H9 (cell line): ENCODE measurements around the gene DLK1. TPM values are rescaled to one million over a fixed set of nuclear protein-coding genes. Genes with fewer than 3 reads are reported as not detected.

Experiments used
- DNase-seq: peaks from one replicate; pipeline ENCODE4 v3.0.0-alpha.2; 2017
- H2AFZ ChIP-seq: one replicate; pipeline ENCODE4 v1.6.1; 2013; ENCODE audit warnings: mild to moderate bottlenecking, low read length, control low read depth, moderate library complexity
- H2AK5ac ChIP-seq: 2 replicates; pipeline ENCODE4 v1.6.1; 2013; ENCODE audit warnings: low read length, control low read depth, mixed read lengths; ENCODE audit not compliant: insufficient read length
- H2BK120ac ChIP-seq: one replicate; pipeline ENCODE4 v1.6.1; 2013; ENCODE audit warnings: low read depth, mild to moderate bottlenecking, low read length, control low read depth, inconsistent platforms; ENCODE audit not compliant: poor library complexity, severe bottlenecking
- H2BK12ac ChIP-seq: 2 replicates; pipeline ENCODE4 v1.6.1; 2013; ENCODE audit warnings: low read length, control low read depth, mixed read lengths, low read depth; ENCODE audit not compliant: insufficient read length
- H2BK15ac ChIP-seq: 2 replicates; pipeline ENCODE4 v1.6.1; 2013; ENCODE audit warnings: low read depth, low read length, control low read depth
- H2BK20ac ChIP-seq: one replicate; pipeline ENCODE4 v1.6.1; 2013; ENCODE audit warnings: low read depth, mild to moderate bottlenecking, low read length, control low read depth, inconsistent platforms; ENCODE audit not compliant: poor library complexity, severe bottlenecking
- H2BK5ac ChIP-seq: 2 replicates; pipeline ENCODE4 v1.6.1; 2013; ENCODE audit warnings: low read length, control low read depth, mixed read lengths; ENCODE audit not compliant: insufficient read length
- H3K14ac ChIP-seq: 2 replicates; pipeline ENCODE4 v1.6.1; 2013; ENCODE audit warnings: low read length, control low read depth; ENCODE audit not compliant: insufficient read depth
- H3K18ac ChIP-seq: 2 replicates; pipeline ENCODE4 v1.6.1; 2013; ENCODE audit warnings: low read depth, mild to moderate bottlenecking, mixed read lengths, low read length, control low read depth; ENCODE audit not compliant: insufficient read length
- H3K23ac ChIP-seq: 2 replicates; pipeline ENCODE4 v1.6.1; 2013; ENCODE audit warnings: low read length, control low read depth, mixed read lengths, low read depth; ENCODE audit not compliant: insufficient read length
- H3K23me2 ChIP-seq: 2 replicates; pipeline ENCODE4 v1.6.1; 2013; ENCODE audit warnings: low read depth, mild to moderate bottlenecking, mixed read lengths, low read length, control low read depth; ENCODE audit not compliant: insufficient read length, poor library complexity, severe bottlenecking
- H3K27ac ChIP-seq: 2 replicates; pipeline ENCODE4 v1.5.1; 2013; ENCODE audit warnings: low read length, control low read depth, mixed read lengths, low read depth; ENCODE audit not compliant: insufficient read length
- H3K27me3 ChIP-seq: 2 replicates; pipeline ENCODE4 v1.6.1; 2013; ENCODE audit warnings: low read length, control low read depth, inconsistent platforms; ENCODE audit not compliant: insufficient read depth
- H3K4ac ChIP-seq: 2 replicates; pipeline ENCODE4 v1.6.1; 2013; ENCODE audit warnings: low read depth, mild to moderate bottlenecking, control low read depth, inconsistent platforms, low read length, moderate library complexity
- H3K4me1 ChIP-seq: 2 replicates; pipeline ENCODE4 v1.6.1; 2013; ENCODE audit warnings: low read length, control low read depth, inconsistent platforms; ENCODE audit not compliant: insufficient read depth
- H3K4me2 ChIP-seq: 2 replicates; pipeline ENCODE4 v1.6.1; 2013; ENCODE audit warnings: low read length, control low read depth, mixed read lengths; ENCODE audit not compliant: insufficient read length, insufficient read depth
- H3K56ac ChIP-seq: 2 replicates; pipeline ENCODE4 v1.6.1; 2013; ENCODE audit warnings: low read depth, mild to moderate bottlenecking, mixed read lengths, low read length, control low read depth; ENCODE audit not compliant: insufficient read length
- H3K79me1 ChIP-seq: 2 replicates; pipeline ENCODE4 v1.6.1; 2013; ENCODE audit warnings: low read depth, mild to moderate bottlenecking, moderate library complexity, low read length, control low read depth, inconsistent platforms; ENCODE audit not compliant: insufficient read depth, poor library complexity, severe bottlenecking
- H3K79me2 ChIP-seq: 2 replicates; pipeline ENCODE4 v1.6.1; 2013; ENCODE audit warnings: low read length, control low read depth, inconsistent platforms; ENCODE audit not compliant: insufficient read depth
- H3K9ac ChIP-seq: 2 replicates; pipeline ENCODE4 v1.6.1; 2013; ENCODE audit warnings: low read length, control low read depth, mixed read lengths; ENCODE audit not compliant: insufficient read length; ENCODE audit errors: extremely low read depth
- H3K9me3 ChIP-seq: one replicate; pipeline ENCODE4 v1.6.1; 2013; ENCODE audit warnings: low read depth, low read length, inconsistent platforms; ENCODE audit not compliant: control insufficient read depth
- H3T11ph ChIP-seq: one replicate; pipeline ENCODE4 v1.6.1; 2013; ENCODE audit warnings: mild to moderate bottlenecking, low read length, control low read depth, inconsistent platforms
- H4K20me1 ChIP-seq: one replicate; pipeline ENCODE4 v1.6.1; 2013; ENCODE audit not compliant: control insufficient read depth, insufficient read length, insufficient read depth
- H4K5ac ChIP-seq: 2 replicates; pipeline ENCODE4 v1.6.1; 2013; ENCODE audit warnings: low read depth, mild to moderate bottlenecking, mixed read lengths, low read length, control low read depth; ENCODE audit not compliant: insufficient read length
- H4K8ac ChIP-seq: replicated peaks from 2 replicates; pipeline ENCODE4 v1.6.1; 2013; ENCODE audit warnings: low read length, control low read depth, mixed read lengths, low read depth; ENCODE audit not compliant: insufficient read length
- H4K91ac ChIP-seq: 2 replicates; pipeline ENCODE4 v1.6.1; 2013; ENCODE audit warnings: low read depth, mild to moderate bottlenecking, moderate library complexity, mixed read lengths, low read length, control low read depth; ENCODE audit not compliant: insufficient read length
- H3K27ac Mint-ChIP-seq, 3 experiments: 2 replicates in 2 of 3; 3 replicates in 1 of 3; pipeline ENCODE4 v1.8.0; 2020 to 2021; ENCODE audit warnings: mixed read lengths in 3 of 3, mild to moderate bottlenecking in 1 of 3, moderate library complexity in 1 of 3
- H3K27me3 Mint-ChIP-seq: 2 replicates; pipeline ENCODE4 v1.8.0; 2021; ENCODE audit warnings: low read depth, mild to moderate bottlenecking, moderate library complexity, mixed read lengths
- H3K36me3 Mint-ChIP-seq, 3 experiments: 2 replicates in 2 of 3; 3 replicates in 1 of 3; pipeline ENCODE4 v1.8.0; 2020 to 2021; ENCODE audit warnings: low read depth in 3 of 3, mixed read lengths in 3 of 3; ENCODE audit not compliant: insufficient read depth in 1 of 3
- H3K4me1 Mint-ChIP-seq, 2 experiments: 2 replicates each; pipeline ENCODE4 v1.8.0; 2020; ENCODE audit warnings: mixed read lengths in 2 of 2
- H3K4me3 Mint-ChIP-seq, 2 experiments: 2 replicates in 1 of 2; 3 replicates in 1 of 2; pipeline ENCODE4 v1.8.0; 2020 to 2021; ENCODE audit warnings: mild to moderate bottlenecking in 2 of 2, mixed read lengths in 2 of 2, moderate library complexity in 1 of 2
- H3K9me3 Mint-ChIP-seq, 2 experiments: 2 replicates in 1 of 2; 3 replicates in 1 of 2; pipeline ENCODE4 v1.8.0; 2020; ENCODE audit warnings: mild to moderate bottlenecking in 2 of 2, mixed read lengths in 2 of 2, moderate library complexity in 1 of 2
- CTCF ChIP-seq: fragments of 200-600 bp; sonication (generic); conservative IDR thresholded peaks from 3 replicates; pipeline ENCODE4 v1.8.0; 2021; ENCODE audit warnings: antibody characterized with exemption, mild to moderate bottlenecking
- WGBS: extraction: QIAGEN DNeasy Blood & Tissue Kit; methylation state at CpG from one replicate; pipeline ENCODE4 v1.1.7; 2013; ENCODE audit warnings: missing lambda C conversion rate, low lambda C conversion rate, mixed read lengths; ENCODE audit not compliant: insufficient read length; ENCODE audit errors: extremely low coverage; 5-methylcytosine and 5-hydroxymethylcytosine counted together
- total RNA-seq: library from RNA; stranded (reverse); gene quantifications from 2 replicates; pipeline ENCODE4 v1.2.1, GENCODE V29; 2021

DLK1 gene
- total RNA-seq, 1 experiment from 2014 or later = 2.8 TPM

DNA sequence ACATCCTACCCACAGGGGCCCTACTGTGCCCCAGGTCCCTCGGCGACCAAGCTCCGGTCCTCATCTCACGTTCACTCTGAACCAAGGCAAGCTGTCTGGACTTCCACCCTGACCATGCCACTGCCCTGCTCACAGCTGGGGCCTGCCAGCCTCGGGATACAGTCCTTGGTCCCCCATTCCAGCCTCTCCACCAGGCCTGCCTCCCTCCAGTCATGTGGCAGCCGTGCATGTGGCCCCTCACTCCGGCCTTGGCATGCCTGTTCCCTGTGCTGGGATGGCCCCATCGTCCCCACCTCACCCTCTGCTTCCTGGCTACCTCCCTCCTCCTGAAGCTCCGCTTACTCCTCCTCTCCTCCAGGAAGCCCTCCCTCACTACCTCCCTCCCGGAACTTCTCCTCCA is 38.6 kb upstream of the DLK1 start:
- no peak overlapping the region for H4K8ac ChIP-seq
- H2BK20ac ChIP-seq = no peak overlapping the region
- H4K5ac ChIP-seq = no peak overlapping the region
- no peaks in the 10 kb centered on the region for H3K9me3 ChIP-seq
- H3K79me2 ChIP-seq = no peaks in the 10 kb centered on the region; the same call in 1 of the 2 replicates
- H2BK15ac ChIP-seq = no peak overlapping the region
- no peak overlapping the region for H2BK120ac ChIP-seq
- H3K4ac ChIP-seq = no peak overlapping the region
- H3K27me3 Mint-ChIP-seq = peaks cover 14% of the 10 kb centered on the region
- no peak for DNase-seq
- H3K56ac ChIP-seq = no peak overlapping the region
- H3K4me2 ChIP-seq = no peak overlapping the region
- no peak overlapping the region for H3T11ph ChIP-seq
- no peak overlapping the region for H3K27ac ChIP-seq
- no peaks in the 10 kb centered on the region for H3K27me3 ChIP-seq
- no peak overlapping the region for H3K23ac ChIP-seq
- no CpG with 5 or more reads among the region's 10 CpGs for WGBS
- no peak overlapping the region for H2AK5ac ChIP-seq
- H3K23me2 ChIP-seq = no peaks in the 10 kb centered on the region
- no peak overlapping the region for H3K18ac ChIP-seq
- no peak overlapping the region for H3K14ac ChIP-seq
- H2BK12ac ChIP-seq = no peak overlapping the region
- H3K4me1 ChIP-seq = no peaks in the 10 kb centered on the region; the same call in 1 of the 2 replicates
- H3K9me3 Mint-ChIP-seq = peaks cover 0 to 4% of the 10 kb centered on the region in 2 experiments; a peak in 3 of 5 replicates
- no peak for TF ChIP-seq CTCF
- H4K91ac ChIP-seq = no peak overlapping the region
- H3K79me1 ChIP-seq = no peaks in the 10 kb centered on the region
- H4K20me1 ChIP-seq = peaks cover 2% of the 10 kb centered on the region
- 0 out of 7 replicates have a peak, but pooled peaks cover 0 to 1% (median 0%) of the 10 kb centered on the region in 3 experiments for H3K36me3 Mint-ChIP-seq
- H3K9ac ChIP-seq = no peak overlapping the region
- no peak overlapping the region for H3K27ac Mint-ChIP-seq
- H2AFZ ChIP-seq = no peak overlapping the region
- H2BK5ac ChIP-seq = no peak overlapping the region
- peaks cover 14 to 15% of the 10 kb centered on the region in 2 experiments for H3K4me1 Mint-ChIP-seq
- no peak overlapping the region for H3K4me3 Mint-ChIP-seq
